PC-9 (cell line): ENCODE results near the gene TTC31. TPM values are rescaled to one million over a fixed set of nuclear protein-coding genes. Genes with fewer than 3 reads are reported as not detected.
"Not testable (repeated sequence)": the region's sequence is repeated elsewhere in the genome, so short reads cannot be mapped to it uniquely, and the experiment has no call there.

Source experiments
- BruUV-seq: library from RNA; stranded (reverse); fragments of 400-500 nt; replicated peaks from 2 replicates; lab custom pipeline; 2021; lab: Mats Ljungman, UMichigan
- CTCF ChIA-PET: fragments of 300-600 bp; sonication (Branson Sonifier 250); formaldehyde crosslinking; loops from one replicate; lab custom pipeline; 2022; ENCODE audit warnings: antibody characterized with exemption; lab: Charles Lee
- POLR2A ChIA-PET: fragments of 300-600 bp; sonication (Branson Sonifier 250); formaldehyde crosslinking; loops from one replicate; lab custom pipeline; 2022; ENCODE audit warnings: antibody characterized with exemption; ENCODE audit not compliant: unreplicated experiment; lab: Charles Lee
- DNase-seq, 2 experiments: peaks; one replicate each; pipeline versions ENCODE4 v3.0.0 to v3.0.0-alpha.2; 2015 to 2022; ENCODE audit warnings: mixed read lengths in 1 of 2
- H2AFZ ChIP-seq: fragments of 200-600 bp; sonication (generic); 2 replicates; pipeline ENCODE4 v1.8.1; 2017; ENCODE audit warnings: antibody characterized with exemption
- H3F3A ChIP-seq: fragments of 200-600 bp; sonication (generic); 2 replicates; pipeline ENCODE4 v1.8.1; 2017; ENCODE audit warnings: antibody characterized with exemption, mild to moderate bottlenecking, low read depth; ENCODE audit not compliant: insufficient read depth
- H3K27ac ChIP-seq: fragments of 200-600 bp; sonication (generic); 2 replicates; pipeline ENCODE4 v1.6.1; 2016; ENCODE audit warnings: mixed run types
- H3K27me3 ChIP-seq: fragments of 200-600 bp; sonication (generic); 2 replicates; pipeline ENCODE4 v1.6.1; 2016; ENCODE audit warnings: low read depth, mixed run types; ENCODE audit not compliant: insufficient read depth
- H3K36me3 ChIP-seq: fragments of 200-600 bp; sonication (generic); 2 replicates; pipeline ENCODE4 v1.6.1; 2016; ENCODE audit warnings: low read depth, mixed run types
- H3K4me1 ChIP-seq: fragments of 200-600 bp; sonication (generic); replicated peaks from 2 replicates; pipeline ENCODE4 v1.6.1; 2016; ENCODE audit warnings: mixed run types; ENCODE audit not compliant: insufficient read depth
- H3K4me2 ChIP-seq: fragments of 200-600 bp; sonication (generic); 2 replicates; pipeline ENCODE4 v1.6.1; 2017; ENCODE audit warnings: mixed run types
- H3K4me3 ChIP-seq: fragments of 200-600 bp; sonication (generic); 2 replicates; pipeline ENCODE4 v1.6.1; 2016; ENCODE audit warnings: mixed run types
- H3K79me2 ChIP-seq: fragments of 200-600 bp; sonication (generic); 2 replicates; pipeline ENCODE4 v1.6.1; 2017; ENCODE audit warnings: low read depth, mixed run types
- H3K9me2 ChIP-seq: fragments of 200-600 bp; sonication (generic); 2 replicates; pipeline ENCODE4 v1.8.1; 2017; ENCODE audit warnings: mild to moderate bottlenecking; ENCODE audit not compliant: insufficient read depth
- H3K9me3 ChIP-seq: fragments of 200-600 bp; sonication (generic); 2 replicates; pipeline ENCODE4 v1.8.1; 2016; ENCODE audit warnings: low read depth; ENCODE audit not compliant: insufficient read depth
- H4K20me1 ChIP-seq: fragments of 200-600 bp; sonication (generic); 2 replicates; pipeline ENCODE4 v1.8.1; 2017; ENCODE audit not compliant: insufficient read depth
- EZH2 ChIP-seq: fragments of 200-600 bp; sonication (generic); IDR thresholded peaks from 2 replicates; pipeline ENCODE4 v1.8.0; 2017; ENCODE audit warnings: antibody characterized with exemption, low read depth
- intact Hi-C: fragments of 100-400 bp; cut with micrococcal nuclease; formaldehyde crosslinking; loops from one replicate; pipeline ENCODE4 v1.10.0; 2022; ENCODE audit not compliant: unreplicated experiment
- total RNA-seq: library from RNA; stranded (reverse); gene quantifications from 2 replicates; pipeline ENCODE4 v1.2.3, GENCODE V29; 2021
- TF ChIP-seq, protein P1 (sequence below): fragments of 200-600 bp; sonication (generic); conservative IDR thresholded peaks from 2 replicates; pipeline ENCODE4 v1.6.1; 2017; ENCODE audit warnings: mixed run types, antibody characterized with exemption, mild to moderate bottlenecking, moderate library complexity

TTC31 gene
- total RNA-seq, 1 experiment from 2014 or later, result 20.1 TPM

DNA sequence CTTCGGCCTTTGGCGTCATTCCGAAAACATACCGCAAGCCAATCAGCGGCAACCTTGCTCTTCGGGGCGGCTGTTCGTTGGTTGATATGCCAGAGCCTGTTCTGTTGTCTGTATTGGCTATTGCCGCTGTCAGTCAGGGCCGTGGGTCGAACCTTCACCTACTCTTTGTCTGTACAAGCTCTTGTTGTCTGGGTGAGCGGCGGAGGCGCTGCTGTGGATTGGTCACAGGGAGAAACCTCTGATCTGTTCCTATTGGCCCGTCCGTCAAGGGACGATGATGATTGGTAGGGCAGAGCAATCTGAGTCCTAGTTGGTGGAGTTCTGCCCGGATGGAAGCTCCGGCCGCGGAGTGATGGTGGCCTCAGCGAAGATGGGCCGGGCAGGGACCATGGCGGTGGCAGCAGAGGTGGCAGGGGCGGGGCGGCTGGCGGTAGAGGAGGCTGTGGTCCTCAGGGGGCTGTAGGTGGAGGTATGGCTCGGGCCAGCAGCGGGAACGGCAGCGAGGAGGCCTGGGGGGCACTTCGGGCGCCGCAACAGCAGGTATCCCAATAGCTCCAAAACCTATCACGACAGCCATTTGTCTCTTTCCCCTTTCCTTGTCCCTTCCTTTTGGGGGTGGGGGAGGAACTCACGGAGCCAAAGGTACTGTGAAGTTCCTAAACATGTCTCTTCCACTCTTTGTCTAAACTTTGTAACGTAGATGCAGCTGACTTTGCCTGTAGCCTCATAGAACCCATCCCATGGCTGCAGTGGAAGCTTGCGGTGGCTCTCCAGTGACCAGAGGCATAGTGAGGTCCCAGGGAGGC, 24.5 kb upstream of the TTC31 start, which contains the start of gene WBP1:
TSS of gene WBP1 (plus strand) at position 307 of the 806 bp plus-strand sequence. CDS start at position 472, 165 bp downstream.
- Histone ChIP-seq H3K9me3 (no peaks in the 10 kb centered on the region), H3K27me3 (no peaks in the 10 kb centered on the region), H3K27ac (peak within 1 kb of the TSS; percentile 29; the same call in 1 of the 2 replicates), H4K20me1 (no peaks in the 10 kb centered on the region), H3F3A (peaks cover 31% of the 10 kb centered on the region), H3K79me2 (peaks cover 26% of the 10 kb centered on the region), H3K4me3 (peak within 1 kb of the TSS; percentile 93), H3K36me3 (peaks cover 15% of the 10 kb centered on the region), H2AFZ (peak within 1 kb of the TSS; percentile 73), H3K9me2 (no peaks in the 10 kb centered on the region), H3K4me1 (peaks cover 22% of the 10 kb centered on the region), H3K4me2 (peak within 1 kb of the TSS; percentile 99)
- DNase-seq, result peak; percentile 99 to 100
- TSS peak; percentile 30 for BruUV-seq
- intact Hi-C loops, result loop anchor here (1.0 to 10.0 kb wide), 2 partner anchors 18 to 194 kb away; no protein-coding TSS in a partner anchor
- ChIA-PET POLR2A (interaction anchor here (0.5 to 1.2 kb wide), 10 partner anchors 11 to 1218 kb away, joined by 3 to 9 read pairs (median 5); partner anchors contain the start of genes MRPL53 and TPRKB), CTCF (no interaction called here)
- TF ChIP-seq EZH2, result no peak
- TF ChIP-seq, protein P1, sequence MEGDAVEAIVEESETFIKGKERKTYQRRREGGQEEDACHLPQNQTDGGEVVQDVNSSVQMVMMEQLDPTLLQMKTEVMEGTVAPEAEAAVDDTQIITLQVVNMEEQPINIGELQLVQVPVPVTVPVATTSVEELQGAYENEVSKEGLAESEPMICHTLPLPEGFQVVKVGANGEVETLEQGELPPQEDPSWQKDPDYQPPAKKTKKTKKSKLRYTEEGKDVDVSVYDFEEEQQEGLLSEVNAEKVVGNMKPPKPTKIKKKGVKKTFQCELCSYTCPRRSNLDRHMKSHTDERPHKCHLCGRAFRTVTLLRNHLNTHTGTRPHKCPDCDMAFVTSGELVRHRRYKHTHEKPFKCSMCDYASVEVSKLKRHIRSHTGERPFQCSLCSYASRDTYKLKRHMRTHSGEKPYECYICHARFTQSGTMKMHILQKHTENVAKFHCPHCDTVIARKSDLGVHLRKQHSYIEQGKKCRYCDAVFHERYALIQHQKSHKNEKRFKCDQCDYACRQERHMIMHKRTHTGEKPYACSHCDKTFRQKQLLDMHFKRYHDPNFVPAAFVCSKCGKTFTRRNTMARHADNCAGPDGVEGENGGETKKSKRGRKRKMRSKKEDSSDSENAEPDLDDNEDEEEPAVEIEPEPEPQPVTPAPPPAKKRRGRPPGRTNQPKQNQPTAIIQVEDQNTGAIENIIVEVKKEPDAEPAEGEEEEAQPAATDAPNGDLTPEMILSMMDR, result no peak

DNA sequence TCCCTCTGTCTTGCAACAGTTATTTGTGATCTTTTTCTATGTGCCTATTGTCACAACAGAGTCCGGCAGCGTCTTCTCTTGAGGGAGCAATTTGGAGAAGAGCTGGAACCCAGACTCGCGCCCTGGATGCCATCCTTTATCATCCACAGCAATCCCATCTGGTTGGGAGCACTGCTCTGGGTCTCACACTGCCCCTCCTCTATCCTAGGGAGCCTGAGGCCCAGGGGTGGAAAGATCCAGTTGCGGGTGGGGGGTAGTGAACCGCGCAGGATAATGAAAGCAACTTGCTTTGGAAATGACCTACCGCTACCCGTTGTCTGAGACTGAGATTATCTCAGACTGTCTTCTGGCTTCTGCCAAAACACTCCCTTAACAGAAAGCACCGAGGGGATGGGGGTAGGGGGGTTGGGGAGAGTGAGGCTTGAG, 23.9 kb upstream of the TTC31 start:
- Histone ChIP-seq H3K4me2 (peak overlapping the region; percentile 99), H4K20me1 (no peaks in the 10 kb centered on the region), H2AFZ (0 out of 2 replicates have a peak overlapping the region, but pooled peaks have one; percentile 73), H3K4me1 (peaks cover 24% of the 10 kb centered on the region), H3K9me2 (no peaks in the 10 kb centered on the region), H3K79me2 (peaks cover 33% of the 10 kb centered on the region), H3K27ac (peak overlapping the region; percentile 29; the same call in 1 of the 2 replicates), H3K9me3 (no peaks in the 10 kb centered on the region), H3K4me3 (peak overlapping the region; percentile 93), H3K36me3 (peaks cover 15% of the 10 kb centered on the region), H3K27me3 (no peaks in the 10 kb centered on the region), H3F3A (peaks cover 31% of the 10 kb centered on the region)
- no peak for DNase-seq
- POLR2A ChIA-PET, result interaction anchor here (0.5 to 1.2 kb wide), 5 partner anchors 14 to 1218 kb away, joined by 4 to 8 read pairs (median 7); partner anchors contain the start of gene MRPL53
- intact Hi-C loops, result loop anchor here (1.0 to 10.0 kb wide), 2 partner anchors 19 to 194 kb away; no protein-coding TSS in a partner anchor
- CTCF ChIA-PET, result no interaction called here
- BruUV-seq, result no TSS peak
- TF ChIP-seq, protein P1, result no peak
- TF ChIP-seq EZH2, result no peak

GRCh38 chr2:74459503-74460118, 23.3 kb upstream of the TTC31 start:
- H3K9me2 ChIP-seq, H3K9me3 ChIP-seq, BruUV-seq, H2AFZ ChIP-seq, CTCF ChIA-PET, DNase-seq, H4K20me1 ChIP-seq, H3K27me3 ChIP-seq, H3K27ac ChIP-seq: not testable (repeated sequence)
- peaks cover 39% of the 10 kb centered on the region for H3K79me2 ChIP-seq
- H3K4me1 ChIP-seq, result peaks cover 24% of the 10 kb centered on the region
- POLR2A ChIA-PET, result interaction anchor here (0.6 kb wide), 1 partner anchor 23 kb away, joined by 5 read pairs; no protein-coding TSS in a partner anchor
- peaks cover 15% of the 10 kb centered on the region for H3K36me3 ChIP-seq
- intact Hi-C loops, result loop anchor here (10.0 kb wide), 1 partner anchor 195 kb away; no protein-coding TSS in a partner anchor
- peak overlapping the region; percentile 93; the same call in 1 of the 2 replicates for H3K4me3 ChIP-seq
- H3F3A ChIP-seq, result peaks cover 31% of the 10 kb centered on the region
- peak overlapping the region; percentile 99 for H3K4me2 ChIP-seq

GRCh38 chr2:74460187-74460586, 22.7 kb upstream of the TTC31 start:
- Histone ChIP-seq H3F3A (peaks cover 31% of the 10 kb centered on the region), H3K4me1 (peaks cover 24% of the 10 kb centered on the region), H3K36me3 (peaks cover 15% of the 10 kb centered on the region), H3K4me2 (0 out of 2 replicates have a peak overlapping the region, but pooled peaks have one; percentile 99), H3K79me2 (peaks cover 41% of the 10 kb centered on the region)
- H3K9me2 ChIP-seq, H4K20me1 ChIP-seq, POLR2A ChIA-PET, DNase-seq, H3K4me3 ChIP-seq, H2AFZ ChIP-seq, H3K27ac ChIP-seq, intact Hi-C loops, CTCF ChIA-PET, H3K9me3 ChIP-seq, BruUV-seq, H3K27me3 ChIP-seq: not testable (repeated sequence)
